Measurements from ENCODE around the gene ST7.
A peak's percentile ranks its signal among the peaks of the same experiment; 100 is the strongest.
"Not testable (repeated sequence)": the region's sequence is repeated elsewhere in the genome, so short reads cannot be mapped to it uniquely, and the experiment has no call there.

ST7 gene

DNA sequence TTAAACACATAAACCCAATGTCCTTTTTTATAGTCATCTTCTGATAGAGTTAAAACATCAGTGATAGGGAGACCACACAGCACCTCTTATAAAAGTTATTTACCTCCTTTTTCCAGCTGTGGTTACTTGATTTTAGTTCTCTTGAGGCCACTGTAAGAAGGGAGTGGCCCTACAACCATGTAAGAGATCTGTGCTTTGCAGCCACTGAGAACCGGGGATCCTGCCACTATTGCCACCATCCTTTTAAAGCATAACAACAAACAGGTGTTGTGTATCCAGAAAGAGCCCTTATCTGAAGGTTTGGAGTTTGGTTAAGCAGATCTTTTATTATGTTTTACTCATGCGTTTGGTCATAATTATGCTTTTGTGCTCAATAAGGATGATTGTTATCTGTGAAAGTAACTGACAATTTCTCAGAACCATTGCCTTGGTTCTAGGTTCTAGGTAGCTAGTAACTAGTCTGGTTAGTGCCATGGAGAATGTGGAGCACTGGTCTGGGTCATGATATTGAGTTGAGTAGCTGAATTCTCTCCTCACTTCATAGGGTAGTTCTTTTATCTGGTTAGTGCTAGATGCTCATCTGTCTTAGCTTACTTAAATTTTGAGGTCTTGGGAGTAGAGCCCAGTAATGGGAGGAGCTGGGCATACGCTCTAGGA, 56.5 kb downstream of the ST7 start:
- no peak for DNase-seq

DNA sequence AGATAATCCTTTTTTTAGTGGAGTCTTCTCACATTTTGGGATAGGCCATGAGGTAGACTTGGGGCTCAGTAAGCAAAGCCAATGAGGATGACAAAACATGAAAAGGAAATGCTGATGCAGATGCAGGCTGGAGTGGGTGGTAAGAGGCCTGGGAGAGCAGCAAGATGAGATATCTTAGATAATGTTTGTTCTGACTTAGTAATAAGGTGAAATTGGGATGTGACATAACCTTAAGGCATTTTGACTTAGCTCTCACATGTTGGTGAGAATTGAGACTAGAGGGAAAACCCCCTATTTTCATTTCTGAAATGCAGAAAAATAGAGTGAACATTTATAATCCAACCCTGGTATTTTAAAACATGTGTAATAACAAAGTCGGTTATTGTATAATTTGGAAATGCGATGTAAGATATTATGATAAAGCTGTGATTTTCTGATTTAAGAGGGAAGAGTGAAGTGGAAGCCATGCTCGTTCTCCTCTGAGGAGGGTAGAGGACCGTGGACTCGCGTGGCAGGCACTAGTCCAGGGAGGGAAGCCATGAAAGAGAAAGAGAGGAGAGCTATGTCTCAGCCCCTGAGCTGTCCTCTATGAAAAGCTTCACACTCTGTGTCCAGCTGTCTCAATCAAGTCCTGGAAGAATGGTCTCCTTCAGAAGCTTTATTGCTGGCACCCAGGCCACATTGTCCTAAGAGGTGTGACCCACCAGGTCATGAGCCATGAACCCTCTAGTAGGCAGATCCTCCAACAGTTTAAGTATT, 57.3 kb downstream of the ST7 start:
- no peak for DNase-seq

DNA sequence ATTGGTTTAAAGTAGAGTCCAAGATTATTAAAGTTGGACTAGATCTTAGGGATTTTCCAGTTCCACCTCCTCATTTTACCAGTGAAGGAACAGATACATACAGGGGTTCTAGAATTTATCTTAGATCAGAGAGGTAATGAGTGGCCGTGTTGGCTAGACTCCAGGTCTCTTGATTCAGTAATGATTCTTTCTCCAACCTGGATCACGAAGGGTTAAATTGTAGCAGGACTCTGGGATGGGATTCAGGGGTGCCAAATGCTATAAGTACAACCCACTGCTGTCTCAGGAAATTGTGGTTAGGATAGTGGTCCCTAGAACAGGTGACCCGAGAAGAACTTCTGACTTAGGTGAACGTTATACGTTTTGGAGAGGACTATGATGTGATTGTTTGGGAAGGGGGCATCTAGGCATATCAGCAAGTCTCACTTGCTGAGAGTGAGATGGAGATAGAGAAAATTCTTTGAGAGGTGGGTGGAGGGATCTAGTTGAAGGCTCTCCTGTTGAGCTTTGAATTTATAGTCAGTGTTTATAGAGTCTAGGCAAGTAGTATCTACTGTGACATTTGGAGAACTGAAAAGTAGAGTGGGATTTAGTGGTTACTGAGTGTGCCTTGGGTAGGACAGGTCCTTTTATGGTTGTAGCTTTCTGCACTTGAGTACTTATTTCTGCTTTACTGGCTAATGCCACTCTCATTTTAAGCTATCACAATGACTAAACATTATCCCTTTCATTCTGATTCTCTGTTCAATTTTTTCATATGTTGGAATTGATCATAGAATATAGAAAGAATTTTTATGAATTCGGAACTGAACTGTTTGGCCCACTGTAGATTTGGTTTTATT, 58.3 kb downstream of the ST7 start:
- DNase-seq, result no peak

DNA sequence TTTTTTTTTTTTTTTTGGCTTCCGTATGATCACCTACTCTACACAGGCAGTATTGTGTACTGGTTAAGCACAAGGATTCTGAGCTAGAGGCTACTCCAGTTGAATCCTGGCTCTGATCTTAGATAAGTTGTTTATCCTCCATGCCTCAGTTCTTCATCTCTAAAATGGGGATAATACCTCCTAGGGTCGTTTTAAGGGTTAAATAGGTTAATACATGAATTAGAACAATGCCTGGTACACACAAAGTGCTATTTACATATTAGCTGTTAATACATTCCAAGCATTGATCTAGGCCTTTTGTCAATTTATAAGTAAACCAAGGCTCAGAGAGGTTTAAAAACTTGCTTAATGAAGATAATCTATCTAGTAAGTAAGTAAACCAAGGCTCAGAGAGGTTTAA, 59.0 kb downstream of the ST7 start:
- DNase-seq, result no peak

DNA sequence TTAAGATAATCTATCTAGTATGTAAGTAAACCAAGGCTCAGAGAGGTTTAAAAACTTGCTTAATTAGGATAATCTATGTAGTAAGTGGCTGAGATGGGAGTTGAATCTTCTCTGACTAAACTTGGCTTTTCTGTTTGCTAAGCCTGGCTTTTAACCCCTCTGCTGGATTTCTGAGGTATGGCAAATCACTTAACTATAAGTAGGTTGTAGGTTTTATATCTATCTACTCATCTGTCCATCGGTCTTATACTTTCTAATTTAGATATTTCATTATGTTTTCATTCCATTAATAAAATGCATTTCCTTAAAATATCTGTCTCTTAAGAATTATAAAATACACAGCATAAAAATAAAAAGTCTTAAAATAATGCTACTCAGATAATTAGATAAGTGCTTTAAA, 59.4 kb downstream of the ST7 start:
- no peak for DNase-seq

GRCh38 chr7:117014099-117014656, 60.9 kb downstream of the ST7 start:
- DNase-seq, result no peak

DNA sequence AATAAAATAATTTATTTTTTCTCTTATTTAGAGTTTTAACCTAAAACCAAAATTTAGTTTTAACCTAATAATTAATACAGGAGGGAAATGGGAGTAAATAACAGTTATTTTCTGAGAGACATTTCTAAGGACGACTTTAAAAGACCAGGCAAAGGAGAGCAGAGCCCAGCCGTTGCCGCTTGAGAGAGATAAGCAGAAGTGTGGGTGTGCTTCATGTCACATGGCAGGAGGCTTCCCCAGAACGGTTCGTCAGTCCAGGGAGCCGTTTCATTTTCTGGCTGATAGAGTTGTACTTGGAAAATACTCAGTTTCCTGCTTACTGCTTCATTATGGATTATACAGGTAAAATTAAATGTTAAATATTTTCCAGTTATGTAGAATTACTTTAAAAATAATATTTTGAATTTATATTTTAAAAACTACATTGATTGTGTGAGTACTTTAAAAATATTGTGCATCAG, 61.4 kb downstream of the ST7 start:
- DNase-seq, result peak in 3 of 14 donors; percentile 2 to 11 (median 6)

DNA sequence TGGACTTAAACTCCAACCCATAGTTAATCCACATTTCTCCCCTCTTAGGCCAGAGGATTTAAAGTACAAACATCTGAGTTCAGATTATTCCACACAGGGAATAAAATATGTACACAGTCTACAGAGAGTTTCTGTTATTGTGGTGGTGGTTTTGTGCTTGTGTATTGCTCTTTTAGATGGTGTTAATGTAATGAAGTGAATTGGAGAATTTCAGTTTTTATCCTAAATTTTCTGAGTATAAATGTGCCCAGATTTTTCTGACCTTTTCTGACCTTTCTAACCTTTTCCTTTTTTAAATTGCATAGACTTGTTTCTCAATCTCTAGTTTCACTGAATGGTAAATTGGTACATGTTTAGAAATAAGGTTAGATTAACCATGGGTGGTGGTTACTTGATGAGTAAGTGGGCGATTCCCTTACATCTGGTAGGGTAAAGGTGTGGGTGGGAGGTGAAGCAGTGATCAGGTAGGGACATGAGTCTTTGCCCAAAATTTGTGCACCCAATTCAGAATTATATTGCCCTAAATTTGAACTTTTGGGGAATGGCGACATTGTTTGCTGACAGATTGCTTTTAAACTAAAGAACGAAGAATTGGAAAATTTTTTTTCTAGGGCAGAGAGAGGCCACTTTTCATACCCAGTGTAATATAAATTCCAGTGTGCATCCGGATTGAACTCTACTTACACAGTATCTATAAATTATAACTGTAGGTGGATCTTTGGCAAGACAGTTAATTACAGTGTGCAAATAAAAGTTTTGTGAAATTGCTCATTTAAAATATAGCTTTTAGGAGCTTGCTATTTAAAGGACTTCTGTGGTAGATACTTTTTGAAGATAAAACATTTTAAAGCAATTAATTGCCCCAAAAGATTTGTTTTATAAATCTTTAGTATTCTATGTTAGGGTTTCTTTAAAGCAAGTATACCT, 62.2 kb downstream of the ST7 start:
- DNase-seq, result no peak

- no peak for DNase-seq
Observed at GRCh38 chr7:117017017-117017451, 63.7 kb downstream of the ST7 start.

DNA sequence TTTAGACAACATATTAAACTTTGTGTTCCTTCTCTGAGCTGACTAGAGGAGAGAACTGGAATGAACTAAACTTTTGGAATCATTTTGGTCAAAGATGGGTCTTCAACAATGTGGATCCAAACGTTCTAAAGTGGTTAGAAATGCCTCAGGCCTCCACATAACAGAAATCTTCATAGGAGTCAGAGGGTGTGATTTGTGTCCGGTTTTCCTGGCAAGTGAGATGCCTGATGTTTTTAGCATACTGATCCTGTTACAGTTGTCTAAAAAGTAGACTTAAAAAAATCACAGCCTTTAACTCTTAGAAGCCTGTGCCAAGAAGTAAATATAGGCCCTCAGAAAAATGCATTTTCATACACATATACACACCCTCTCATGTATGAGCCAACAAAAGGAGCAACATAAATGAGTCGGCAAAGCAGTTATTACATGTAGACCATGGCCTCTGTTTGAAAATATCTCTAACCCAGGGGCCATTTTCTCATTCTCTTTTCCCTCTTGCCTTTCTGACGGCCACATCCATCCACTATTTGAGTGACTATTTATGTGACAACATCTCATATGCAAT, 64.5 kb downstream of the ST7 start:
- no peak for DNase-seq

DNA sequence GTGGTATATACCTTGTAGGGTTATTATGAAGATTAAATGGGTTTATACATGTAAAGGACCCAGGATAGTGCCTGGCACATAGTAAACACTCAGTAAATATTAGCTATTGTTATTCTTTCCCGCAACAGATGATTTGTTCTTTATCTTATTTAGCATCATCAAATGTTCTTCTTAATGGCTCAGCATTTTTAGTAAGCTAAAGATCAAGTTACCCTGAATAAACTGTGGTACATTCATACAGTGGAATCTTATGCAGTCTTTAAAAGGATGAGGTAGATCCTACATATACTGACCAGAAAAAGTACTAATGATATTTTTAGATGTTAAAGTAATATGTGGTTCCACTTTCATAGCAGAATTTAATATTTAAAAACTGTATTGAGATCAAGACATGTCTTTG, 65.4 kb downstream of the ST7 start:
- DNase-seq, result no peak

GRCh38 chr7:117019287-117019686, 66.0 kb downstream of the ST7 start:
- no peak for DNase-seq

DNA sequence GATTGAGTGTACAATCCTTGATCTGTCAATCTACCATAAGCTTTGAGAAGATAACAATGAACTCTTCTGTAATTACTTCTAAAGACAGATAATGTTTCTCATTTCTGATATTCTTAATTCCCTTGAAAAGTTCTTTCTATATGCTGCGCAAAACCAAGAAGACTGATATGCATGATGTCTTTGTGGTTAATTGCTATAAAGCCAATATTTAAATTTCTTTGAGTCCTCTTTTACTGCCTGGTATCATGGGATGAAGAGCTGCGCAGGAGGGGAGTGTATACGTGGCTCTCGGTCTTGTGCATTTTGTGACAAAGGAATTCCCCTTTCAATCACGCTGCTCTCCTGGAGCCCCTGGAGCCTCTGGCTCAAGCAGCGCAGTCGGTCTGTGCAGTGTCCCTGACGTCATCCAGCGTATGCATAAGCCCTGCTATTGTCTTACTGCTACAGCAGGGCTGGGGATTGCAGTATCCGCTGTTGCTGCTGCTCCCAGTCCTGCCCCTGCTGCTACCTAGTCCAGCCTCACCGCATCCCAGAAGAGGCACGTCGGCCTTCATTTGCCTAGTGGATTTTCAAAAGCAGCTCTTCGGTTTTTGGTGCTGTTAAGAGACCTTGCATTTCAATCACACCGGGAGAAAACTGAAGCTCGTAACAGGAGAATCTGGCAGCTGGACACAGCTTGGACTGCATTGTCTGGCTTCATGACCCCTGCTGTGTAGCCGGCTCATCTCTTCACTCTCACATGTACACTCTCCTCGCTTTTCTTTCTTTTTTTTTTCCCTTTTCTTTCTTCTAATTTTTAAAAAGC, 66.7 kb downstream of the ST7 start:
- DNase-seq, result peak; percentile 9 to 91 (median 68)

GRCh38 chr7:117020591-117020973, 67.3 kb downstream of the ST7 start:
- no peak for DNase-seq

DNA sequence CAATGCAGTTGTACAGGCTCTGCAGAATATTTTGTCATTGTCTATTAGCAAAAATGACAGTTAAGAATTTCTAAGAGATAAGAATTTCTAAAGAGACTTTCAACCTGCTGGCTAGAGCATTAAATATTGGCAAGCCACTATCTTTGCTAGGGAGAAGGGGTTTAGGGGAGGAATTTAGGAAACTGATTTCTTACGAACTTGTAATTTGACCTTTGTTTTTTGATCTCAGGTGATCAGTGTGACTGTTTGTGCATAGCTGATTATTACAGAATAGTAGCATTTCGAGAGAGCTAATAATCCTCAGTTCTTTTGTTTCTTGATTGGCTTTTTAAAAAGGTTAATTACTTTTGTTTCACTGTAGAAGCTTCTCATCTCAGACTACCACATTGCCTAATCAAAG, 68.1 kb downstream of the ST7 start:
- no peak for DNase-seq

DNA sequence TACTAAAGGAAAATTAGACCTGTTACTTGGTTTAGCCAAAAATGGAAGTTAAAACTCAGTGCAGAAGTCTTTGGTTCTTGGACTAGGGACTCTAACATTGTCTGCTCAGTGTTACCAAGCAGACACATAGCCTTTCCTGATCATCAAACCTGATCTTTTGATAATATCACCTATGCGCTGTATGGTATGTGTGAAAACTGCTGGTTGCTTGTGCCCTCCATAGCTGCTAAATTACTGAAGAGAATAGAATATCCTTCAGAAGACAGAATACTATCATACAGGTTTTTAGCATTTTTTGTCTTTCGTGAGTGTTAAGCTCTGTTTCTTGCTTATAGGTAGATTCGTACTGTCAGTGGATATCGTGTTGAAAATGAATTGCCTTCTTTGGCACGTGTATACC, 68.7 kb downstream of the ST7 start:
- no peak for DNase-seq

GRCh38 chr7:117023325-117023854, 70.1 kb downstream of the ST7 start:
- no peak for DNase-seq

DNA sequence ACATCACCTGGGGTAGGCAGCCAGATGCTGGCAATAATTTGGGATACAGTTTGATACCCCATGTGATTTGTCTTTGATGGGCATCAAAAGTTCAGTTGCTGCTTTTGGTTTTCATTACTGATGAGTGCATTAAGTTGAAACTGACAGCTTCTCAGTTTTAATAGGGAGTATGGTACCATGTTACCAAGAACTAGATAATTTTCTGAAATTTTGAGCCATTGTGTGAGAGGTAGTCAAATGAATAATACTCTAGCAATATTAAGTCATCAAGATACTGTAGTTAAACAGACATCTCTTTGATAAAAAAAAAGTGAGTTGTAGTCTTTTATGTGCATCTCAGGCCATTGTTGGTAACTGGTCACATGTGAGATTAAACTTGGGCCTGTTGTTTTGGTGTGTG, 71.5 kb downstream of the ST7 start:
- DNase-seq, result no peak

DNA sequence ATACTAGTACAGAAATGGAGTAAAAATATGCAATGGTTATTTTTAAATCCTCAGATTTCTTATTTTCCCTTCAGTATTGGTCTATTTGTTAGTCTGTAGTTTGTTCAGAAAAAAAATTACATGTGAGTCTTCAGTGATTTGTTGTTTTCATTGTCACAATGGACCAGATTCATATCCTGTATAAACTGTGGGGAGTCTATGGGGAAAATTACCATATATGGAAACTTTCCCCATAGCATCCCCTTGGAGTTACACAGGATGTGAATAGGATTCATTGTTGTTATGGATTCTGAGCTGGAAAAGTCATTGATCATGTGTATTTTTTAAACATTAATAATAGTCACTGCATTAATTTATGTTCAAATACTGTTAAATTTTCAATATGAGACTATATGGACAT, 72.6 kb downstream of the ST7 start:
- no peak for DNase-seq

- DNase-seq, result not testable (repeated sequence)
Observed at GRCh38 chr7:117030346-117030745, 77.0 kb downstream of the ST7 start.
